Measurements from ENCODE around the gene FOCAD. TPM values are rescaled to one million over a fixed set of nuclear protein-coding genes. Genes with fewer than 3 reads are reported as not detected.

FOCAD gene
- total RNA-seq, 1 experiment from 2014 or later: 43.3 TPM

DNA sequence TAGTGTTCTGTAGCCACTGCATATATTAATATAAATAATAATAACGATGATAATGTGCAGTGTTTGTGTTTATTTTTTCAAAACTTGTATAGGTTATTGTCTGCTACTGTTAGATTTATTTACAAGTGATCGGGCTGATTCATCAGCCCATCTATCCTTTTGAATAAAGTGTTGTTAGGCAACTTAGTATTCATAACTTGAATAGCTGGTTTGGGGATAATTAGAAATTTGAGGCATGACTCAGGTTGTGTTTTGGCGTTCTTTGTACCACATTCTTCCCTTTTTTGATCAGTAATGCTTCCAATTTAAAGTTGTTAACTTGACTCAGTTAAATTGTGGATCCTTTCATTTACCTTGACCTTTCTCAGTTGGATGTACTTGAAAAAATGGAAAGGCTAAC is 69.7 kb downstream of the FOCAD start:
- Histone ChIP-seq H3K56ac (ENCODE audit: insufficient read length, low read depth, low read length) (no peak overlapping the region), H3K18ac (ENCODE audit: insufficient read length, low read depth, low read length) (no peak overlapping the region), H3K14ac (ENCODE audit: insufficient read depth, low read length) (no peak overlapping the region), H3K23ac (ENCODE audit: insufficient read length, low read depth, low read length) (no peak overlapping the region), H3K4me1 (ENCODE audit: insufficient read depth, low read length) (no peaks in the 10 kb centered on the region), H2BK12ac (ENCODE audit: insufficient read length, low read depth, low read length) (no peak overlapping the region), H3K4ac (ENCODE audit: low read depth, low read length) (no peak overlapping the region), H3K9me3 (ENCODE audit: control insufficient read depth, low read depth, low read length) (no peaks in the 10 kb centered on the region), H3T11ph (ENCODE audit: low read length) (no peak overlapping the region), H2AK5ac (ENCODE audit: insufficient read length, low read length) (no peak overlapping the region), H3K9ac (ENCODE audit: extremely low read depth, insufficient read length, low read length) (no peak overlapping the region), H4K91ac (ENCODE audit: insufficient read length, low read depth, low read length) (no peak overlapping the region), H3K27ac (ENCODE audit: insufficient read length, low read depth, low read length) (no peak overlapping the region), H3K4me2 (ENCODE audit: insufficient read depth, insufficient read length, low read length) (no peak overlapping the region), H3K79me2 (ENCODE audit: insufficient read depth, low read length) (no peaks in the 10 kb centered on the region), H2BK20ac (ENCODE audit: low read depth, low read length, poor library complexity, severe bottlenecking) (no peak overlapping the region), H3K27me3 (ENCODE audit: insufficient read depth, low read length) (no peaks in the 10 kb centered on the region), H3K23me2 (ENCODE audit: insufficient read length, low read depth, low read length, poor library complexity, severe bottlenecking) (no peaks in the 10 kb centered on the region), H2BK15ac (ENCODE audit: low read depth, low read length) (no peak overlapping the region), H2AFZ (ENCODE audit: low read length) (no peak overlapping the region), H2BK120ac (ENCODE audit: low read depth, low read length, poor library complexity, severe bottlenecking) (no peak overlapping the region), H4K20me1 (ENCODE audit: control insufficient read depth, insufficient read depth, insufficient read length) (no peaks in the 10 kb centered on the region), H2BK5ac (ENCODE audit: insufficient read length, low read length) (no peak overlapping the region), H4K5ac (ENCODE audit: insufficient read length, low read depth, low read length) (no peak overlapping the region), H3K79me1 (ENCODE audit: insufficient read depth, low read depth, low read length, poor library complexity, severe bottlenecking) (no peaks in the 10 kb centered on the region), H4K8ac (replicated peaks; ENCODE audit: insufficient read length, low read depth, low read length) (no peak overlapping the region)
- no CpG with 5 or more reads among the region's 3 CpGs for WGBS (ENCODE audit: extremely low coverage, insufficient read length, low lambda C conversion rate)
- no peak overlapping the region for H3K27ac Mint-ChIP-seq
- no peak for DNase-seq
- peaks cover 10 to 14% of the 10 kb centered on the region in 2 experiments for H3K4me1 Mint-ChIP-seq
- peaks cover 13 to 19% (median 15%) of the 10 kb centered on the region in 3 experiments for H3K36me3 Mint-ChIP-seq (ENCODE audit: insufficient read depth in 1 of 3, low read depth in 3 of 3)
- peaks cover 0 to 2% of the 10 kb centered on the region in 2 experiments; a peak in 1 of 5 replicates for H3K9me3 Mint-ChIP-seq
- H3K27me3 Mint-ChIP-seq (ENCODE audit: low read depth): no peaks in the 10 kb centered on the region
- TF ChIP-seq, protein P1, sequence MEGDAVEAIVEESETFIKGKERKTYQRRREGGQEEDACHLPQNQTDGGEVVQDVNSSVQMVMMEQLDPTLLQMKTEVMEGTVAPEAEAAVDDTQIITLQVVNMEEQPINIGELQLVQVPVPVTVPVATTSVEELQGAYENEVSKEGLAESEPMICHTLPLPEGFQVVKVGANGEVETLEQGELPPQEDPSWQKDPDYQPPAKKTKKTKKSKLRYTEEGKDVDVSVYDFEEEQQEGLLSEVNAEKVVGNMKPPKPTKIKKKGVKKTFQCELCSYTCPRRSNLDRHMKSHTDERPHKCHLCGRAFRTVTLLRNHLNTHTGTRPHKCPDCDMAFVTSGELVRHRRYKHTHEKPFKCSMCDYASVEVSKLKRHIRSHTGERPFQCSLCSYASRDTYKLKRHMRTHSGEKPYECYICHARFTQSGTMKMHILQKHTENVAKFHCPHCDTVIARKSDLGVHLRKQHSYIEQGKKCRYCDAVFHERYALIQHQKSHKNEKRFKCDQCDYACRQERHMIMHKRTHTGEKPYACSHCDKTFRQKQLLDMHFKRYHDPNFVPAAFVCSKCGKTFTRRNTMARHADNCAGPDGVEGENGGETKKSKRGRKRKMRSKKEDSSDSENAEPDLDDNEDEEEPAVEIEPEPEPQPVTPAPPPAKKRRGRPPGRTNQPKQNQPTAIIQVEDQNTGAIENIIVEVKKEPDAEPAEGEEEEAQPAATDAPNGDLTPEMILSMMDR (conservative IDR thresholded peaks at IDR 0.05): no peak
- no peak overlapping the region for H3K4me3 Mint-ChIP-seq
